GM23338 (cell line): ENCODE results near the gene ZXDC. TPM values are rescaled to one million over a fixed set of nuclear protein-coding genes. Genes with fewer than 3 reads are reported as not detected.

Experiments used
- ATAC-seq: fragments of 200-7000 bp; cut with Tn5 transposase; 3 replicates; pipeline ENCODE4 v1.9.1; 2020
- DNase-seq: peaks from one replicate; pipeline ENCODE4 v3.0.0-alpha.2; 2015; ENCODE audit warnings: low spot score
- H2AFZ ChIP-seq: fragments of 200-600 bp; sonication (generic); 2 replicates; pipeline ENCODE4 v1.8.0; 2016; ENCODE audit warnings: antibody characterized with exemption, mild to moderate bottlenecking, moderate library complexity
- H3F3A ChIP-seq: fragments of 200-600 bp; sonication (generic); replicated peaks from 2 replicates; pipeline ENCODE4 v1.8.0; 2017; ENCODE audit warnings: antibody characterized with exemption, mixed run types, low read depth
- H3K27ac ChIP-seq: fragments of 200-600 bp; sonication (generic); 2 replicates; pipeline ENCODE4 v1.6.1; 2016; ENCODE audit warnings: low read depth
- H3K27me3 ChIP-seq: fragments of 200-600 bp; sonication (generic); 2 replicates; pipeline ENCODE4 v1.8.0; 2016; ENCODE audit warnings: mild to moderate bottlenecking, mixed run types, moderate library complexity; ENCODE audit not compliant: insufficient read depth
- H3K36me3 ChIP-seq: fragments of 200-600 bp; sonication (generic); 2 replicates; pipeline ENCODE4 v1.8.0; 2016; ENCODE audit warnings: mild to moderate bottlenecking; ENCODE audit not compliant: insufficient read depth
- H3K4me1 ChIP-seq: fragments of 200-600 bp; sonication (generic); 2 replicates; pipeline ENCODE4 v1.8.0; 2016; ENCODE audit warnings: mild to moderate bottlenecking, moderate library complexity; ENCODE audit not compliant: insufficient read depth
- H3K4me2 ChIP-seq: fragments of 200-600 bp; sonication (generic); 2 replicates; pipeline ENCODE4 v1.7.1; 2017; ENCODE audit warnings: mixed run types
- H3K4me3 ChIP-seq: fragments of 200-600 bp; sonication (generic); 2 replicates; pipeline ENCODE4 v1.6.1; 2016; ENCODE audit warnings: mixed run types
- H3K79me2 ChIP-seq: fragments of 200-600 bp; sonication (generic); replicated peaks from 2 replicates; pipeline ENCODE4 v1.8.0; 2017; ENCODE audit warnings: mild to moderate bottlenecking; ENCODE audit not compliant: insufficient read depth
- H3K9me2 ChIP-seq: fragments of 200-600 bp; sonication (generic); 2 replicates; pipeline ENCODE4 v1.8.0; 2017; ENCODE audit not compliant: insufficient read depth
- H4K20me1 ChIP-seq: fragments of 200-600 bp; sonication (generic); replicated peaks from 2 replicates; pipeline ENCODE4 v1.8.0; 2017; ENCODE audit warnings: mild to moderate bottlenecking; ENCODE audit not compliant: insufficient read depth
- H3K27ac Mint-ChIP-seq: 2 replicates; pipeline ENCODE4 v1.8.0; 2020; ENCODE audit warnings: inconsistent platforms, mild to moderate bottlenecking, moderate library complexity, mixed read lengths
- H3K27me3 Mint-ChIP-seq: 3 replicates; pipeline ENCODE4 v1.8.0; 2022; ENCODE audit warnings: low read depth, mild to moderate bottlenecking, moderate library complexity, mixed read lengths, inconsistent platforms; ENCODE audit not compliant: insufficient read depth, poor library complexity
- H3K36me3 Mint-ChIP-seq: 3 replicates; pipeline ENCODE4 v1.8.0; 2021; ENCODE audit warnings: low read depth, mild to moderate bottlenecking, inconsistent platforms, moderate library complexity, mixed read lengths
- H3K4me1 Mint-ChIP-seq: 3 replicates; pipeline ENCODE4 v1.8.0; 2020; ENCODE audit warnings: mild to moderate bottlenecking, inconsistent platforms, mixed read lengths
- H3K4me3 Mint-ChIP-seq: 3 replicates; pipeline ENCODE4 v1.8.0; 2021; ENCODE audit warnings: moderate library complexity, mild to moderate bottlenecking, inconsistent platforms, mixed read lengths
- H3K9me3 Mint-ChIP-seq: 3 replicates; pipeline ENCODE4 v1.8.0; 2020; ENCODE audit warnings: moderate library complexity, mild to moderate bottlenecking, inconsistent platforms, mixed read lengths
- CREB1 ChIP-seq: fragments of 250-450 bp; sonication (Bioruptor Pico); IDR thresholded peaks from 2 replicates; pipeline ENCODE4 v1.5.0; 2020; ENCODE audit warnings: low read depth, mild to moderate bottlenecking, moderate library complexity
- ETS1 ChIP-seq: IDR thresholded peaks from 2 replicates; pipeline ENCODE4 v1.6.1; 2016; ENCODE audit warnings: antibody characterized with exemption
- EZH2phosphoT487 ChIP-seq: fragments of 200-600 bp; sonication (generic); IDR thresholded peaks from one replicate; pipeline ENCODE4 v1.8.1; 2018; ENCODE audit warnings: antibody characterized with exemption; ENCODE audit not compliant: unreplicated experiment
- JUNB ChIP-seq: IDR thresholded peaks from one replicate; pipeline ENCODE4 v1.6.1; 2016; ENCODE audit warnings: antibody characterized with exemption; ENCODE audit not compliant: unreplicated experiment
- NANOG ChIP-seq: IDR thresholded peaks from 2 replicates; pipeline ENCODE4 v1.6.1; 2016; ENCODE audit warnings: antibody characterized with exemption, borderline replicate concordance
- REST ChIP-seq: IDR thresholded peaks from one replicate; pipeline ENCODE4 v1.6.1; 2018; ENCODE audit warnings: antibody characterized with exemption; ENCODE audit not compliant: unreplicated experiment
- ZNF331 ChIP-seq: fragments of 250-450 bp; sonication (Bioruptor Pico); IDR thresholded peaks from 2 replicates; pipeline ENCODE4 v1.5.0; 2020; ENCODE audit warnings: low read depth, mild to moderate bottlenecking, moderate library complexity
- ZNF462 ChIP-seq: fragments of 250-450 bp; sonication (Bioruptor Pico); IDR thresholded peaks from 2 replicates; pipeline ENCODE4 v1.5.0; 2020; ENCODE audit warnings: mild to moderate bottlenecking, moderate library complexity
- polyA plus RNA-seq: library from polyadenylated mRNA; unstranded; fragments of >200 nt; fragmentation: Nextera tagmentation; extraction: Ambion mirVana; gene quantifications from 2 replicates; pipeline ENCODE4 v1.2.1, GENCODE V29; 2016
- total RNA-seq: library from RNA; depleted of rRNA; stranded (reverse); fragments of >200 nt; shearing (Covaris generic); gene quantifications from 2 replicates; pipeline ENCODE4 v1.2.3, GENCODE V29; 2014

ZXDC gene
- total and polyA plus RNA-seq, 2 experiments from 2014 or later: 5.7 to 45.1 TPM

- peak overlapping the region; percentile 85 for H3K4me3 ChIP-seq
- no peaks in the 10 kb centered on the region for H3K9me2 ChIP-seq
- no peaks in the 10 kb centered on the region for H3F3A ChIP-seq
- Mint-ChIP-seq H3K27me3 (peaks cover 6% of the 10 kb centered on the region), H3K36me3 (peaks cover 50% of the 10 kb centered on the region), H3K27ac (peak overlapping the region; percentile 25; the same call in 1 of the 2 replicates), H3K9me3 (no peaks in the 10 kb centered on the region; the same call in 2 of the 3 replicates), H3K4me1 (peaks cover 37% of the 10 kb centered on the region), H3K4me3 (peak overlapping the region; percentile 91)
- peak overlapping the region; percentile 93 for H3K4me2 ChIP-seq
- H3K4me1 ChIP-seq: peaks cover 18% of the 10 kb centered on the region
- no peaks in the 10 kb centered on the region for H3K27me3 ChIP-seq
- ATAC-seq (no peak), DNase-seq (no peak)
- H2AFZ ChIP-seq: no peak overlapping the region
- peaks cover 42% of the 10 kb centered on the region for H4K20me1 ChIP-seq
- H3K79me2 ChIP-seq: peaks cover 63% of the 10 kb centered on the region
- H3K27ac ChIP-seq: 0 out of 2 replicates have a peak overlapping the region, but pooled peaks have one; percentile 39
- peaks cover 26% of the 10 kb centered on the region for H3K36me3 ChIP-seq
- TF ChIP-seq EZH2phosphoT487: no peak
- TF ChIP-seq NANOG: no peak
- TF ChIP-seq REST: no peak
- no peak for TF ChIP-seq CREB1 (CRISPR knock-in tag)
- TF ChIP-seq JUNB: no peak
- no peak for TF ChIP-seq ETS1
- TF ChIP-seq ZNF331 (CRISPR knock-in tag): no peak
- TF ChIP-seq ZNF462 (CRISPR knock-in tag): no peak
Observed at GRCh38 chr3:126473292-126474168, 2.2 kb downstream of the ZXDC start.
